ENCODE data around the gene LRIG1.

LRIG1 gene

GRCh38 chr3:66400411-66401156 lies 100.2 kb downstream of the LRIG1 start:
- no peak for DNase-seq

- DNase-seq, result no peak
Measured at GRCh38 chr3:66399529-66400232, 101.1 kb downstream of the LRIG1 start.

GRCh38 chr3:66398228-66399025 lies 102.4 kb downstream of the LRIG1 start:
- no peak for DNase-seq

- peak; percentile 60 for DNase-seq
Measured at GRCh38 chr3:66397745-66398144, 103.1 kb downstream of the LRIG1 start.

- DNase-seq, result no peak
Measured at GRCh38 chr3:66396888-66397287, 103.9 kb downstream of the LRIG1 start.

- no peak for DNase-seq
Measured at GRCh38 chr3:66396161-66396760, 104.6 kb downstream of the LRIG1 start.

GRCh38 chr3:66395635-66396034 lies 105.2 kb downstream of the LRIG1 start:
- DNase-seq, result no peak

- DNase-seq, result no peak
Measured at GRCh38 chr3:66394753-66395249, 106.0 kb downstream of the LRIG1 start.

GRCh38 chr3:66394019-66394752 lies 106.6 kb downstream of the LRIG1 start:
- DNase-seq, result no peak

- DNase-seq, result peak; percentile 7
Measured at GRCh38 chr3:66393333-66394005, 107.4 kb downstream of the LRIG1 start.

- DNase-seq, result no peak
Measured at GRCh38 chr3:66392966-66393332, 107.9 kb downstream of the LRIG1 start.

GRCh38 chr3:66392512-66392911 lies 108.3 kb downstream of the LRIG1 start:
- no peak for DNase-seq

GRCh38 chr3:66390013-66390412 lies 110.8 kb downstream of the LRIG1 start:
- no peak for DNase-seq

- DNase-seq, result no peak
Measured at GRCh38 chr3:66386925-66387650, 113.7 kb downstream of the LRIG1 start.

- DNase-seq, result no peak
Measured at GRCh38 chr3:66386011-66386924, 114.6 kb downstream of the LRIG1 start.

GRCh38 chr3:66385066-66385465 lies 115.8 kb downstream of the LRIG1 start:
- no peak for DNase-seq

- no peak for DNase-seq
Measured at GRCh38 chr3:66383998-66384745, 116.7 kb downstream of the LRIG1 start.

- DNase-seq, result no peak
Measured at GRCh38 chr3:66383023-66383422, 117.8 kb downstream of the LRIG1 start.

GRCh38 chr3:66382142-66382541 lies 118.7 kb downstream of the LRIG1 start:
- no peak for DNase-seq
